ENCODE data around the gene PDE7B. TPM values are rescaled to one million over a fixed set of nuclear protein-coding genes. Genes with fewer than 3 reads are reported as not detected.

Gene PDE7B
- polyA plus RNA-seq, 3 donors from 2014 or later: 0.14 TPM; not detected in 2

- no peaks in the 10 kb centered on the region for H3K36me3 Mint-ChIP-seq
- H3K4me3 Mint-ChIP-seq: no peak overlapping the region
- no peak overlapping the region for H3K27ac Mint-ChIP-seq
- no peaks in the 10 kb centered on the region for H3K4me1 Mint-ChIP-seq
- H3K27me3 Mint-ChIP-seq (ENCODE audit: low read depth in 3 of 3): peaks cover 0 to 5% (median 2%) of the 10 kb centered on the region in 3 donors
- H3K9me3 Mint-ChIP-seq: no peaks in the 10 kb centered on the region
- no peak for DNase-seq
Observed at GRCh38 chr6:136155191-136155590, 303.7 kb downstream of the PDE7B start.

GRCh38 chr6:136157743-136158142 lies 306.2 kb downstream of the PDE7B start:
- Mint-ChIP-seq H3K36me3 (no peaks in the 10 kb centered on the region), H3K4me3 (no peak overlapping the region), H3K27ac (no peak overlapping the region), H3K9me3 (no peaks in the 10 kb centered on the region), H3K4me1 (no peaks in the 10 kb centered on the region), H3K27me3 (ENCODE audit: low read depth in 3 of 3) (peaks cover 0 to 4% (median 2%) of the 10 kb centered on the region in 3 donors)
- no peak for DNase-seq

- peaks cover 0 to 2% (median 2%) of the 10 kb centered on the region in 3 donors for H3K27me3 Mint-ChIP-seq (ENCODE audit: low read depth in 3 of 3)
- no peaks in the 10 kb centered on the region for H3K36me3 Mint-ChIP-seq
- no peaks in the 10 kb centered on the region for H3K9me3 Mint-ChIP-seq
- H3K4me3 Mint-ChIP-seq: no peak overlapping the region
- DNase-seq: no peak
- no peaks in the 10 kb centered on the region for H3K4me1 Mint-ChIP-seq
- H3K27ac Mint-ChIP-seq: no peak overlapping the region
Observed at GRCh38 chr6:136158387-136158821, 306.9 kb downstream of the PDE7B start.

GRCh38 chr6:136158971-136159370 lies 307.5 kb downstream of the PDE7B start:
- Mint-ChIP-seq H3K27me3 (ENCODE audit: low read depth in 3 of 3) (peaks cover 0 to 2% (median 2%) of the 10 kb centered on the region in 3 donors), H3K9me3 (no peaks in the 10 kb centered on the region), H3K27ac (no peak overlapping the region), H3K4me1 (no peaks in the 10 kb centered on the region), H3K36me3 (no peaks in the 10 kb centered on the region), H3K4me3 (no peak overlapping the region)
- DNase-seq: no peak

- Mint-ChIP-seq H3K36me3 (no peaks in the 10 kb centered on the region), H3K9me3 (no peaks in the 10 kb centered on the region), H3K27ac (no peak overlapping the region)
Observed at GRCh38 chr6:136160250-136160649, 308.7 kb downstream of the PDE7B start.

GRCh38 chr6:136161950-136162349 lies 310.4 kb downstream of the PDE7B start:
- Mint-ChIP-seq H3K36me3 (peaks cover 0 to 2% (median 0%) of the 10 kb centered on the region in 3 donors), H3K4me3 (no peak overlapping the region), H3K9me3 (no peaks in the 10 kb centered on the region), H3K27me3 (ENCODE audit: low read depth in 3 of 3) (peaks cover 3 to 7% (median 5%) of the 10 kb centered on the region in 3 donors), H3K4me1 (no peaks in the 10 kb centered on the region), H3K27ac (no peak overlapping the region)
- no peak for DNase-seq

More at GRCh38 chr6:136160250-136160649, 308.7 kb downstream of the PDE7B start:
- H3K4me3 Mint-ChIP-seq: no peak overlapping the region
- no peak for DNase-seq
- H3K4me1 Mint-ChIP-seq: no peaks in the 10 kb centered on the region
- H3K27me3 Mint-ChIP-seq (ENCODE audit: low read depth in 3 of 3): peaks cover 0 to 2% (median 0%) of the 10 kb centered on the region in 3 donors

GRCh38 chr6:136163260-136163659 lies 311.8 kb downstream of the PDE7B start:
- peaks cover 0 to 3% (median 0%) of the 10 kb centered on the region in 3 donors for H3K36me3 Mint-ChIP-seq
- no peaks in the 10 kb centered on the region for H3K4me1 Mint-ChIP-seq
- no peak for DNase-seq
- no peak overlapping the region for H3K27ac Mint-ChIP-seq
- H3K27me3 Mint-ChIP-seq (ENCODE audit: low read depth in 3 of 3): peaks cover 5 to 7% (median 7%) of the 10 kb centered on the region in 3 donors
- peaks cover 0 to 1% (median 0%) of the 10 kb centered on the region in 6 donors for H3K9me3 Mint-ChIP-seq
- no peak overlapping the region for H3K4me3 Mint-ChIP-seq

GRCh38 chr6:136166815-136167214 lies 315.3 kb downstream of the PDE7B start:
- DNase-seq: no peak
- Mint-ChIP-seq H3K36me3 (peaks cover 0 to 3% (median 0%) of the 10 kb centered on the region in 3 donors), H3K4me3 (no peak overlapping the region), H3K4me1 (no peaks in the 10 kb centered on the region), H3K9me3 (peaks cover 0 to 1% (median 0%) of the 10 kb centered on the region in 6 donors), H3K27me3 (ENCODE audit: low read depth in 3 of 3) (peaks cover 5 to 9% (median 8%) of the 10 kb centered on the region in 3 donors), H3K27ac (no peak overlapping the region)

- peaks cover 0 to 3% (median 0%) of the 10 kb centered on the region in 3 donors for H3K36me3 Mint-ChIP-seq
Observed at GRCh38 chr6:136169394-136170148, 318.1 kb downstream of the PDE7B start.

GRCh38 chr6:136171231-136171630 lies 319.7 kb downstream of the PDE7B start:
- Mint-ChIP-seq H3K27me3 (ENCODE audit: low read depth in 3 of 3) (peaks cover 4 to 7% (median 5%) of the 10 kb centered on the region in 3 donors), H3K4me3 (no peak overlapping the region), H3K9me3 (peaks cover 0 to 1% (median 0%) of the 10 kb centered on the region in 6 donors), H3K4me1 (no peaks in the 10 kb centered on the region), H3K27ac (no peak overlapping the region), H3K36me3 (peaks cover 0 to 3% (median 0%) of the 10 kb centered on the region in 3 donors)
- DNase-seq: no peak

More at GRCh38 chr6:136169394-136170148, 318.1 kb downstream of the PDE7B start:
- DNase-seq: no peak
- Mint-ChIP-seq H3K4me1 (no peaks in the 10 kb centered on the region), H3K27ac (no peak overlapping the region), H3K9me3 (peaks cover 0 to 1% (median 0%) of the 10 kb centered on the region in 6 donors), H3K27me3 (ENCODE audit: low read depth in 3 of 3) (peaks cover 5 to 9% (median 8%) of the 10 kb centered on the region in 3 donors), H3K4me3 (no peak overlapping the region)

- Mint-ChIP-seq H3K4me1 (no peaks in the 10 kb centered on the region), H3K36me3 (no peaks in the 10 kb centered on the region), H3K9me3 (peaks cover 0 to 2% (median 0%) of the 10 kb centered on the region in 6 donors), H3K4me3 (no peak overlapping the region), H3K27ac (no peak overlapping the region), H3K27me3 (ENCODE audit: low read depth in 3 of 3) (peaks cover 0 to 2% (median 0%) of the 10 kb centered on the region in 3 donors)
- no peak for DNase-seq
Observed at GRCh38 chr6:136173519-136174507, 322.3 kb downstream of the PDE7B start.

GRCh38 chr6:136174510-136174909 lies 323.0 kb downstream of the PDE7B start:
- Mint-ChIP-seq H3K27ac (no peak overlapping the region), H3K36me3 (no peaks in the 10 kb centered on the region), H3K9me3 (peaks cover 0 to 2% (median 0%) of the 10 kb centered on the region in 6 donors), H3K27me3 (ENCODE audit: low read depth in 3 of 3) (peaks cover 0 to 2% (median 0%) of the 10 kb centered on the region in 3 donors), H3K4me1 (no peaks in the 10 kb centered on the region), H3K4me3 (no peak overlapping the region)
- DNase-seq: no peak

- Mint-ChIP-seq H3K4me1 (no peaks in the 10 kb centered on the region), H3K27ac (no peak overlapping the region), H3K9me3 (peaks cover 0 to 2% (median 0%) of the 10 kb centered on the region in 6 donors), H3K27me3 (ENCODE audit: low read depth in 3 of 3) (no peaks in the 10 kb centered on the region), H3K4me3 (no peak overlapping the region), H3K36me3 (no peaks in the 10 kb centered on the region)
- DNase-seq: no peak
Observed at GRCh38 chr6:136175873-136176272, 324.4 kb downstream of the PDE7B start.

Measured in immature natural killer cell (primary cell).